Activated CD4-positive, alpha-beta T cell treated with anti-CD3 and anti-CD28 coated beads, Interleukin-2, amount 50 U/mL, for 48 hours (primary cell): ENCODE data around the gene DNAJB1.

Source experiments
- DNase-seq, 2 experiments: peaks; one replicate each; pipeline ENCODE4 v3.0.0-alpha.2; 2020

Gene DNAJB1

GRCh38 chr19:14472202-14472938, 45.8 kb downstream of the DNAJB1 start:
- DNase-seq: peak; percentile 91 to 93

DNA sequence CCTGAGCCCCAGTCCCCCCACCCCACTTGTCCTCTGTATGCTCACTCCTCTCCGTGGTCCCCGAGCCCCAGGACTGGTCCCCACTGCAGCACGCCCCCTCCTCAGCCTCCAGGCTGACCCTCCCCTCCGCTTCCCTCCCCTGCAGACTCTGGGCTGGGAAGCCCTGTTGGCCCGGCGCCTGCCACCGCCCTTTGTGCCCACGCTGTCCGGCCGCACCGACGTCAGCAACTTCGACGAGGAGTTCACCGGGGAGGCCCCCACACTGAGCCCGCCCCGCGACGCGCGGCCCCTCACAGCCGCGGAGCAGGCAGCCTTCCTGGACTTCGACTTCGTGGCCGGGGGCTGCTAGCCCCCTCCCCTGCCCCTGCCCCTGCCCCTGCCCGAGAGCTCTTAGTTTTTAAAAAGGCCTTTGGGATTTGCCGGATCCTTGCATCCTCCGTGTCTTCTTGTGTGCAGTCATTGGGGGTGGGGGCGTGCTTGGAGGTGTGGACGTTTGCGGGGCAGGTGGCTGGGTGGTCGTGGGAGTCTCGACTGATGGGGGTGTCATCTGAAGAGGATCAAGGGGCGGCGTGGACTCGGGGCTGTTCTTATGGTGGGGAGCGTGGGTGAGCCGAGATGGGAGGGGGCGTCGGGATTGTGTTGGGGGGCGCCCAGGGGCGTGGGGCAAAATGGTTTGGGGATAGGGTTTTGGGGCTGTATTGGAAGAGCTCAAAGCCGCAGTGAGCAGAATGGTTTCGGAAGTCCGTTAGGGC, 46.6 kb downstream of the DNAJB1 start:
- no peak for DNase-seq

GRCh38 chr19:14470031-14470876, 47.9 kb downstream of the DNAJB1 start:
- DNase-seq: no peak

- DNase-seq: no peak
Observed at GRCh38 chr19:14467816-14468215, 50.4 kb downstream of the DNAJB1 start.

DNA sequence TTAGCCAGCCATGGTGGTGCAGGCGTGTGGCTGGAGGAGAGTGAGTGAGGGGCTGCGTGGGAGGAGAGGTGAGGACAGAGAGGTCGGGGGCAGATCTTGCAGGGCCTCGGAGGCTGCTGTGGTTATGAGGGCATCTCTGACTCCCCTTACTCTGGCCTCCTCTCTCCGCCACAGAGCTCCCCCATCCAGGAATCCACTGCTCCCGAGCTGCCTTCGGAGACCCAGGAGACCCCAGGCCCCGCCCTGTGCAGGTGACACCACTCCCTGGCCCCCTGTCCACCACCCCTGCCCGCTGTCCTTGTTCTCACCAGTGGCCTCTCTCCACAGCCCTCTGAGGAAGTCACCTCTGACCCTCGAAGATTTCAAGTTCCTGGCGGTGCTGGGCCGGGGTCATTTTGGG, 50.8 kb downstream of the DNAJB1 start:
- DNase-seq: no peak
